Renal pelvis (tissue), 4 donors: ENCODE data around the gene RPL32. TPM values are rescaled to one million over a fixed set of nuclear protein-coding genes. Genes with fewer than 3 reads are reported as not detected.
"Not testable (repeated sequence)": the region's sequence is repeated elsewhere in the genome, so short reads cannot be mapped to it uniquely, and the experiment has no call there.

Experiments used
- DNase-seq: peaks from one replicate; pipeline ENCODE4 v3.0.0-alpha.2; 2013
- polyA plus RNA-seq, 3 donors: library from polyadenylated mRNA; unstranded; fragments of 120-200 nt; gene quantifications; one replicate each; pipeline ENCODE4 v1.2.1, GENCODE V29; 2013; ENCODE audit not compliant: insufficient read length in 3 of 3

The RPL32 gene
- polyA plus RNA-seq, 3 donors = 1,940 to 2,392 (median 2,077) TPM

DNA sequence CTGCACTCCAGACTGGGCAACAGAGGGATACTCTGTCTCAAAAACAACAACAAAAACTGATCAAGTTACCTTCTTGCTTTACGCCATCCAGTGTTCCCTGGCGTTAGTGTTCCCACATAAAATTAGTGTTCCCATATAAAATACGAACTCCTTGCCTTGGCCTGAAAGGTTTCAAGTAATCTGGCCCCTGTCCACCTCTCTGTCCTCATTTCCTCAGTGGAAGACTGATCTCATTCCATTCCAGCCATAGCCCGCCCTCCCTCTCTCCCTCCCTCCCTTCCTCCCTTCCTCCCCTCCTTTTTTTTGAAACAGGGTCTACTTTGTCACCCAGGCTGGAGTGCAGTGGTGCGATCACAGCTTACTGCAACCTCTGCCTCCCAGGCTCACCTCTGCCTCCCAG is 47.7 kb downstream of the RPL32 start:
- DNase-seq = no peak

GRCh38 chr3:12791430-12791829 is 49.9 kb downstream of the RPL32 start:
- no peak for DNase-seq

GRCh38 chr3:12787967-12788690 is 53.2 kb downstream of the RPL32 start:
- not testable (repeated sequence) for DNase-seq

DNA sequence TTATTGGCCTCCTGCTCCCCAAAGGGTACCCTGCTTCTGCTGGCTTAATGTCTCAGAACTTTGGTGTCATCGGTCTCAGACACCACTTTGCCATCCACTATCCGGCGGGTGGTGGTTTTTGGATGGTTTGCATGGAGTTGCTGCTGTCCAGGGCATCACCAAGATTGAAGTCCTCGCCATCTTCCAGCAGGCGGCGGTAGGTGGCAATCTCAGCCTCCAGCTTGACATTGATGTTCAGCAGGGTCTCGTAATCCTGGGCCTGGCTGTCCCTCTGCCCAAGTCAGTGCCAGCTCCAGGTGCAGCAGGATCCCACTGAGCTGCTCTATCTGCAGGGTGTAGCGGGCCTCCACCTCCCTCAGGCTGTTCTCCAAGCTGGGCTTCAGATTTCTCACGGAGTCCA is 54.0 kb downstream of the RPL32 start:
- DNase-seq = not testable (repeated sequence)

DNA sequence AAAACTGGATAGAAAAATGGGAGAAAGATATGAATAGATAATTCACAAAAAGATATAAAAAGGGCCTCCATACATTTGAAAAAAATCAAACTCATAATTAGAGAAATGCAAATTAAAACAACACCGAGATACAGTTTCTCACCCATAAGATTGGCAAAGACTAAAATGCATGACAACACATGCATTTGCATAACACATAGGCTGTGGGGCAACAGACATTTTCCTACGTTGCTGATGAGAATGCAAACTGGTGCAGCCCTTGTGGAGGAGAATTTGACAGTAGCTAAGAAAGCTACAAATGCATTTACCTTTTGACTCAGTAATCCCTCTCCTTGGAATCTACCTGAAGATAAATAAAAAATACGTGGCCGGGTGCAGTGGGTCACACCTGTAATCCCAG is 56.3 kb downstream of the RPL32 start:
- DNase-seq = no peak

Other genes with a start within 250 kb of the RPL32 start
- 100 to 1,000 TPM; 101 to 138 (median 135) TPM for gene RAF1, start 177.4 kb downstream of the RPL32 start, polyA plus RNA-seq
- 1 to 10 TPM; 1.7 to 3.7 (median 1.8) TPM for gene TMEM40, start 82.3 kb downstream of the RPL32 start, polyA plus RNA-seq
- gene CAND2, start 44.9 kb downstream of the RPL32 start, polyA plus RNA-seq = 10 to 100 TPM in 2 of 3 donors, 1 to 10 TPM in 1; 9.0 to 11.3 (median 10.2) TPM
- 10 to 100 TPM; 33.0 to 40.4 (median 35.6) TPM for gene IQSEC1, start 231.9 kb upstream of the RPL32 start, polyA plus RNA-seq